ENCODE results near the gene RPS18.

RPS18 gene

DNA sequence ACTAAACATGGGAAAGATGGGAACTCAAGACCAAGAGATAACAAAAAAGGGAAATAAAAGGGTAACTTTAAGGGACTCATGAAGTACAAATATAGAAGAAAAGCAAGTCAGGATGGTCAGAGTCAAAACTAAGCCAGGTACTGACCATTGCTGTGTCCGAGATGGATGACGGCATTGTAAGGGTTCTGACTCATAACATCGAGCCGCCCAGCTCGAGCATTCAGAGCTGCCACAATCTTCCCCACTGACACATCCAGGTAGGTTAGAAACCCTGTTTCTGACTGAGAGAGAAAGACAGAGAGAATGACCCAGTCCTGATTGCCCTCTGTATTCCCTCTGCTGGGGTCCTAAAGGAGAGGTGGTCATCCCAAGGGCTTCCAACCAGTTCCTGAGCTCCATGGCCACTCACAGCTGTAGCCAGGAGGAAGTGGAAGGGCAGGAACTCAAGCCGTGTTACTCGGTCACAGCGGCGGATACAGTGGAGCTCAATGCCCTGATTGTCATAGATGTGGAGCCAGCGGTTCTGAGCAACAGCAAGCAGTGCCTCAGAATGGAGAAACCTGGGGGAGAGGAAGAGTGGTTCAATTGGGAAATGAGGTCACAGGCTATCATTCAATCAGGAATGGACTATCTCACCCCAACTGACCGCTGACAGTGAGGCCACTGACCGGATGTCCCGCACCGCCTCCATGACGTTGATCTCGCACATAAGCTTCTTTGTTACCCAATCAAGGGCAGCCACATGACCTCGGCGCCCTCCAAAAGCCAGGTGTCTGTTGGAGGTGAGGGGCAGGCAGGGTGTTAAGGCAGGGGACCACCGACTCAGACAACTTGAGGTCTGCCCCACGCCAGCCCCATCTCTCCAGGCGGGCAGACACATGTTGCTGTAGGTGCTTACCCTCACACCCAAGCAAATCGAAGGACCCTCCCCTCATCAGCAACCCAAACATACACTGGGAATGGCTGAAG lies 15.4 kb downstream of the RPS18 start:
- DNase-seq (ENCODE audit: low read depth), result no peak
- no peak overlapping the region for H3K4me3 ChIP-seq (replicated peaks; ENCODE audit: low read depth, low read length)
- TF ChIP-seq, protein P1, sequence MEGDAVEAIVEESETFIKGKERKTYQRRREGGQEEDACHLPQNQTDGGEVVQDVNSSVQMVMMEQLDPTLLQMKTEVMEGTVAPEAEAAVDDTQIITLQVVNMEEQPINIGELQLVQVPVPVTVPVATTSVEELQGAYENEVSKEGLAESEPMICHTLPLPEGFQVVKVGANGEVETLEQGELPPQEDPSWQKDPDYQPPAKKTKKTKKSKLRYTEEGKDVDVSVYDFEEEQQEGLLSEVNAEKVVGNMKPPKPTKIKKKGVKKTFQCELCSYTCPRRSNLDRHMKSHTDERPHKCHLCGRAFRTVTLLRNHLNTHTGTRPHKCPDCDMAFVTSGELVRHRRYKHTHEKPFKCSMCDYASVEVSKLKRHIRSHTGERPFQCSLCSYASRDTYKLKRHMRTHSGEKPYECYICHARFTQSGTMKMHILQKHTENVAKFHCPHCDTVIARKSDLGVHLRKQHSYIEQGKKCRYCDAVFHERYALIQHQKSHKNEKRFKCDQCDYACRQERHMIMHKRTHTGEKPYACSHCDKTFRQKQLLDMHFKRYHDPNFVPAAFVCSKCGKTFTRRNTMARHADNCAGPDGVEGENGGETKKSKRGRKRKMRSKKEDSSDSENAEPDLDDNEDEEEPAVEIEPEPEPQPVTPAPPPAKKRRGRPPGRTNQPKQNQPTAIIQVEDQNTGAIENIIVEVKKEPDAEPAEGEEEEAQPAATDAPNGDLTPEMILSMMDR (IDR thresholded peaks at IDR 0.05; ENCODE audit: low read length, missing control alignments), result no peak

DNA sequence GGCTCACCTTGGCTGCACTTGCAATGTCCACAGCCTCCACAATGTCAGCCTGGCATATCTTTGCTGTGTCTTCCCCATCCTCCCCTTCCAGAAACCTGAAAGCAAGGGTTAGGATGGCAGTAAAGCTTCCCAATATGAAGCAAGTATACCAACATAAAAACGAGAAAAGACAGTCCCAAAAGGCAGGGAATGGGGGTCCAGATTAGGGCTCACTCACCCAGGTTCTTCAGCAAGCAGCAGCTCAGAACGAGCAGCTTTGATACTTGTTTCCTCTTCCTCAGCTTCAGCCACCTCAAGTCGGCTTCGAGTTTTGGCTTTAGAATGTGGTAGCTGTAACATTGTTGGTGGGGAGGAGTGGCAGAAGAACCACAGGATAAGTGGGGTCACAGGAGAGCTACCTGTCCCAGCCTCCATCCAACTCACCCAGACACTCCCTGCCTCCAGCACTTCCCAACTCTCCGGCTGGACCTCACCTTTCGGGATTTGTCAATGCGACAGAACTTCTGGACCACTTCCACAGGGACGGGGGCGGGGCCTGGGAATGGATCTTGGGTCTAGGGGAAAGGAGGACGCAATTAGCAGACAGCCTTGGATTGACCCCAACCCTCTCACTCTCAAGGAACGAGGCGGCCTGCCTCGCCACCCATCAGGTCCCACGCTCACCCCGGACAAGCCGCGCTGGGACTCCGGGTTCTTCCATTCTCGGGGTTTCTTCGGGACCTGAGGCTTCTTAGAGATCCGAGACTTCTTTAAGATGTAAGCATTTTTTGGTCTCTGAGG lies 16.5 kb downstream of the RPS18 start:
- H3K4me3 ChIP-seq (replicated peaks; ENCODE audit: low read depth, low read length), result peak overlapping the region; percentile 80
- TF ChIP-seq, protein P1 (IDR thresholded peaks at IDR 0.05; ENCODE audit: low read length, missing control alignments), result no peak
- DNase-seq (ENCODE audit: low read depth), result no peak

DNA sequence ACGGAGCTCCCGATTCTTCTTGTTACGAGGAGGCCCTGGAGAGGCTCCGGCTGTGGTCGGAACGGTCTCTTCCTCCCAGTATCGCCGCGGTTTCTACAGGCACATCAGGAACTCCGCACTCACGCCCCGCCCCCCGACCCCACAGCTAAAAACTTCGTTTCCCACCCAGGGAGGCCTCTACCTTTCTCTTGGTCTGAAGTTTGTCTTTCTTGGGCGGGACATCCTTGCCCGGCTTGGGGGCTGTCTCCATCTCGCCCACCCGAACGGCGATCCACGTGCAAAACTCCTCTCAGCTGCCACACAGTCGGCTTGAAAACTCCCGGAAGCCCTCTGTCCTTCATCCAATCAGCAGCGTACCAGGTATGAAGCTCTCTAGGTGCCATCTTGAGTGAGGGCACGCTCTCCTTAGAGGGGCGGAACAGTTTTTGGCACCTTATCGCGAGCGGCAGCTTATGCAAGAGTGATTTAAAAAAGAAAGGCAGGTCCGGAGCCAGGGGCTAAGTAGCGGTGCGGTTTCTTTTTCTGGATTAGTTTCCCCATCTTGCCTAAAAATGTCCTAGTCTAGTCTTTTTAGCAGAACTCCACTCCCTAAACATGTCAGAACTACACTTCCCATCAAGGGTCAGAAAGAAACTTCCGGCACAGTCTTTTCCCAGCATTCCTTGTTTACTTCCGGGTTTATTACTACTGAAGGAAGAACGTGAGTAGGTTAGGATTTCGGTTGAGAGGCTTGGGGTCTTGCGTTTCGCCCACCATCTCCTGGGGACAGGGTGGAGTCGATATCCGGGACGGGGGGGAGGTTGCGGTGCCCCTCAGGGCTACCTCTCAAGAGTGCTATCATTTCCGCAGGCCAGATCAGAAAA lies 17.3 kb downstream of the RPS18 start, which contains the start of the genes PFDN6 and WDR46:
Gene PFDN6, plus strand, starts transcription at position 681 of the 863 bp plus-strand sequence. CDS start 256 bp downstream, outside the sequence.
Gene WDR46, minus strand, starts transcription at position 319 of the 863 bp plus-strand sequence. Its CDS starts 69 bp downstream, at position 250.
- DNase-seq (ENCODE audit: low read depth), result peak; percentile 90

DNA sequence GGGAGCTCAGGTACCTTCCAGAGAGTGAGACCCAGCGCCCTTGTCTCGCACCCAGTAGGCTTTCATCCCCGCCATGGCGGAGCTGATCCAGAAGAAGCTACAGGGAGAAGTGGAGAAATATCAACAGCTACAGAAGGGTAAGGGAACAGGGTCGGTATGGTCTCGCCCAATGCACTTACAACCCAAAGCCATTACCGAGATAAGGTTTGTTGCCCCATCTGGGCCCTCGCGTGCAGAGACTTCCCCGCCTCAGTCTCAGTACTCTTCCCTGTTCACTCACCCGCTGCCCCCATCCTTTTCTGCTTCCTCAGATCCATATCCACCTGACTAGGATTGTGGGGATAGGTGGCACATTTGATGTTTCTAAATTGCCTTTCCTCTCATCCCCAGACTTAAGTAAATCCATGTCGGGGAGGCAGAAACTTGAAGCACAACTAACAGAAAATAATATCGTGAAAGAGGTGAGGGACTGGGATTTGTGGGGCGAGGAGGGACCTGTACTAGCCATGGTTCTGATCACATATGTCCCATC lies 18.0 kb downstream of the RPS18 start:
- DNase-seq (ENCODE audit: low read depth), result no peak
- H3K4me3 ChIP-seq (replicated peaks; ENCODE audit: low read depth, low read length), result peak overlapping the region; percentile 80
- TF ChIP-seq, protein P1 (IDR thresholded peaks at IDR 0.05; ENCODE audit: low read length, missing control alignments), result no peak

More for the DNA sequence above, 17.3 kb downstream of the RPS18 start, which contains the start of the genes PFDN6 and WDR46:
- peak within 1 kb of the TSS; percentile 80 for H3K4me3 ChIP-seq (replicated peaks; ENCODE audit: low read depth, low read length)
- TF ChIP-seq, protein P1 (IDR thresholded peaks at IDR 0.05; ENCODE audit: low read length, missing control alignments), result no peak

DNA sequence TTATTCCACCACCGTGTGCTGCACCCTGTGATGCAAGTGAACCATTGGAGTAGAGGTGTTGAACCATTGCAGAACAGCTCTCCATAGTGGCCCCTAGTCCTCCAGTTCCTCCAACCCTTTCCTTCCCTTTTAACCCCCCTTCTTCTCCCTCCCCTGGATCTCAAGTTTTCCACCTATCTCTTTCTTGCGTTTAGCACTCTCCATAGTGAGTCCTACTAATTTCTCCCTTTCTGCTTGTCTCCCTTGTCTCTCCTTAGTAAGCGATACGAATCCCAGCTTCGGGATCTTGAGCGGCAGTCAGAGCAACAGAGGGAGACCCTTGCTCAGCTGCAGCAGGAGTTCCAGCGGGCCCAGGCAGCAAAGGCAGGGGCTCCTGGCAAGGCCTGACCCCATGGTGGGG lies 18.6 kb downstream of the RPS18 start:
- TF ChIP-seq, protein P1 (IDR thresholded peaks at IDR 0.05; ENCODE audit: low read length, missing control alignments), result no peak
- no peak for DNase-seq (ENCODE audit: low read depth)
- peak overlapping the region; percentile 80 for H3K4me3 ChIP-seq (replicated peaks; ENCODE audit: low read depth, low read length)
